ENCODE results near the gene PDLIM7.
"Not testable (repeated sequence)": the region's sequence is repeated elsewhere in the genome, so short reads cannot be mapped to it uniquely, and the experiment has no call there.

The PDLIM7 gene

GRCh38 chr5:177490311-177490991, 7.0 kb downstream of the PDLIM7 start:
- peaks cover 3% of the 10 kb centered on the region for H3K36me3 Mint-ChIP-seq (ENCODE audit: insufficient read depth)
- no peaks in the 10 kb centered on the region for H3K27me3 Mint-ChIP-seq
- H3K4me3 Mint-ChIP-seq, result no peak overlapping the region
- DNase-seq (ENCODE audit: low spot score in 2 of 2) (no peak), ATAC-seq (replicated peaks; ENCODE audit: extremely low read depth, poor library complexity, severe bottlenecking) (no peak)
- peaks cover 7% of the 10 kb centered on the region for H3K4me1 Mint-ChIP-seq
- no peak overlapping the region for H3K27ac Mint-ChIP-seq (ENCODE audit: low read depth)
- no peaks in the 10 kb centered on the region for H3K9me3 Mint-ChIP-seq

GRCh38 chr5:177489119-177489716, 8.2 kb downstream of the PDLIM7 start:
- Mint-ChIP-seq H3K36me3 (ENCODE audit: insufficient read depth) (peaks cover 6% of the 10 kb centered on the region), H3K27me3 (no peaks in the 10 kb centered on the region)
- DNase-seq (ENCODE audit: low spot score in 2 of 2), result no peak

GRCh38 chr5:177487975-177488374, 9.4 kb downstream of the PDLIM7 start:
- H3K4me3 Mint-ChIP-seq, result no peak overlapping the region
- H3K36me3 Mint-ChIP-seq (ENCODE audit: insufficient read depth), result peaks cover 6% of the 10 kb centered on the region
- no peaks in the 10 kb centered on the region for H3K27me3 Mint-ChIP-seq
- peaks cover 4% of the 10 kb centered on the region for H3K4me1 Mint-ChIP-seq
- ATAC-seq (replicated peaks; ENCODE audit: extremely low read depth, poor library complexity, severe bottlenecking) (no peak), DNase-seq (ENCODE audit: low spot score in 2 of 2) (no peak)
- no peaks in the 10 kb centered on the region for H3K9me3 Mint-ChIP-seq
- H3K27ac Mint-ChIP-seq (ENCODE audit: low read depth), result no peak overlapping the region

More at GRCh38 chr5:177489119-177489716, 8.2 kb downstream of the PDLIM7 start:
- no peak overlapping the region for H3K27ac Mint-ChIP-seq (ENCODE audit: low read depth)
- H3K9me3 Mint-ChIP-seq, result no peaks in the 10 kb centered on the region
- no peak overlapping the region for H3K4me3 Mint-ChIP-seq
- H3K4me1 Mint-ChIP-seq, result peaks cover 7% of the 10 kb centered on the region
- no peak for ATAC-seq (replicated peaks; ENCODE audit: extremely low read depth, poor library complexity, severe bottlenecking)

- H3K27me3 Mint-ChIP-seq, result no peaks in the 10 kb centered on the region
- H3K36me3 Mint-ChIP-seq (ENCODE audit: insufficient read depth), result peaks cover 6% of the 10 kb centered on the region
- H3K9me3 Mint-ChIP-seq, result no peaks in the 10 kb centered on the region
- DNase-seq (ENCODE audit: low spot score in 2 of 2) (no peak), ATAC-seq (replicated peaks; ENCODE audit: extremely low read depth, poor library complexity, severe bottlenecking) (no peak)
- H3K4me1 Mint-ChIP-seq, result no peaks in the 10 kb centered on the region
- H3K27ac Mint-ChIP-seq (ENCODE audit: low read depth), result no peak overlapping the region
- no peak overlapping the region for H3K4me3 Mint-ChIP-seq
These were observed 10.3 kb downstream of the PDLIM7 start for GRCh38 chr5:177487144-177487543.

- H3K27me3 Mint-ChIP-seq, result no peaks in the 10 kb centered on the region
- no peak for DNase-seq (ENCODE audit: low spot score in 2 of 2)
- H3K4me3 Mint-ChIP-seq, result no peak overlapping the region
- peaks cover 4% of the 10 kb centered on the region for H3K36me3 Mint-ChIP-seq (ENCODE audit: insufficient read depth)
- H3K4me1 Mint-ChIP-seq, result no peaks in the 10 kb centered on the region
- no peaks in the 10 kb centered on the region for H3K9me3 Mint-ChIP-seq
- no peak for ATAC-seq (replicated peaks; ENCODE audit: extremely low read depth, poor library complexity, severe bottlenecking)
- no peak overlapping the region for H3K27ac Mint-ChIP-seq (ENCODE audit: low read depth)
These were observed 11.1 kb downstream of the PDLIM7 start for GRCh38 chr5:177486256-177486655.

GRCh38 chr5:177485753-177486152, 11.7 kb downstream of the PDLIM7 start:
- H3K9me3 Mint-ChIP-seq; H3K27ac Mint-ChIP-seq (ENCODE audit: low read depth); H3K36me3 Mint-ChIP-seq (ENCODE audit: insufficient read depth); DNase-seq (ENCODE audit: low spot score in 2 of 2); H3K4me3 Mint-ChIP-seq; H3K27me3 Mint-ChIP-seq; ATAC-seq (replicated peaks; ENCODE audit: extremely low read depth, poor library complexity, severe bottlenecking); H3K4me1 Mint-ChIP-seq: not testable (repeated sequence)

- Mint-ChIP-seq H3K4me1 (no peaks in the 10 kb centered on the region), H3K4me3 (no peak overlapping the region), H3K27me3 (no peaks in the 10 kb centered on the region), H3K9me3 (no peaks in the 10 kb centered on the region), H3K36me3 (ENCODE audit: insufficient read depth) (peaks cover 6% of the 10 kb centered on the region), H3K27ac (ENCODE audit: low read depth) (no peak overlapping the region)
- ATAC-seq (replicated peaks; ENCODE audit: extremely low read depth, poor library complexity, severe bottlenecking) (no peak), DNase-seq (ENCODE audit: low spot score in 2 of 2) (no peak)
These were observed 12.4 kb downstream of the PDLIM7 start for GRCh38 chr5:177484902-177485549.

- DNase-seq (ENCODE audit: low spot score in 2 of 2) (no peak), ATAC-seq (replicated peaks; ENCODE audit: extremely low read depth, poor library complexity, severe bottlenecking) (no peak)
- Mint-ChIP-seq H3K36me3 (ENCODE audit: insufficient read depth) (peaks cover 9% of the 10 kb centered on the region), H3K4me3 (no peak overlapping the region), H3K27ac (ENCODE audit: low read depth) (peak overlapping the region; percentile 23), H3K9me3 (no peaks in the 10 kb centered on the region), H3K4me1 (peaks cover 5% of the 10 kb centered on the region), H3K27me3 (no peaks in the 10 kb centered on the region)
These were observed 13.2 kb downstream of the PDLIM7 start for GRCh38 chr5:177483994-177484901.

GRCh38 chr5:177483042-177483441, 14.4 kb downstream of the PDLIM7 start:
- ATAC-seq (replicated peaks; ENCODE audit: extremely low read depth, poor library complexity, severe bottlenecking), result no peak
- H3K9me3 Mint-ChIP-seq, result no peaks in the 10 kb centered on the region
- H3K4me3 Mint-ChIP-seq, result no peak overlapping the region
- H3K4me1 Mint-ChIP-seq, result peaks cover 16% of the 10 kb centered on the region
- no peak for DNase-seq (ENCODE audit: low spot score in 2 of 2)
- H3K36me3 Mint-ChIP-seq (ENCODE audit: insufficient read depth), result peaks cover 7% of the 10 kb centered on the region
- H3K27me3 Mint-ChIP-seq, result no peaks in the 10 kb centered on the region
- H3K27ac Mint-ChIP-seq (ENCODE audit: low read depth), result no peak overlapping the region

- Mint-ChIP-seq H3K4me3 (no peak overlapping the region), H3K36me3 (ENCODE audit: insufficient read depth) (peaks cover 7% of the 10 kb centered on the region), H3K27ac (ENCODE audit: low read depth) (no peak overlapping the region), H3K9me3 (no peaks in the 10 kb centered on the region), H3K4me1 (peaks cover 16% of the 10 kb centered on the region), H3K27me3 (no peaks in the 10 kb centered on the region)
- DNase-seq (ENCODE audit: low spot score in 2 of 2) (no peak), ATAC-seq (replicated peaks; ENCODE audit: extremely low read depth, poor library complexity, severe bottlenecking) (no peak)
These were observed 15.0 kb downstream of the PDLIM7 start for GRCh38 chr5:177482359-177482795.

- Mint-ChIP-seq H3K27ac (ENCODE audit: low read depth) (peak overlapping the region; percentile 70), H3K36me3 (ENCODE audit: insufficient read depth) (peaks cover 9% of the 10 kb centered on the region), H3K4me1 (peaks cover 33% of the 10 kb centered on the region), H3K9me3 (no peaks in the 10 kb centered on the region), H3K4me3 (no peak overlapping the region), H3K27me3 (no peaks in the 10 kb centered on the region)
- ATAC-seq (replicated peaks; ENCODE audit: extremely low read depth, poor library complexity, severe bottlenecking) (no peak), DNase-seq (ENCODE audit: low spot score in 2 of 2) (no peak)
These were observed 17.6 kb downstream of the PDLIM7 start for GRCh38 chr5:177479774-177480173.

Measured in central memory CD8-positive, alpha-beta T cell (primary cell).